Left cardiac atrium (tissue), 4 donors: Measurements from ENCODE around the gene EPHA7. TPM values are rescaled to one million over a fixed set of nuclear protein-coding genes. Genes with fewer than 3 reads are reported as not detected.
A peak's percentile ranks its signal among the peaks of the same experiment; 100 is the strongest.

Experiments used
- ATAC-seq, 2 donors: fragments of 200-7000 bp; cut with Tn5 transposase; one replicate each; pipeline ENCODE4 v1.9.1; 2020; ENCODE audit warnings: mild to moderate bottlenecking in 2 of 2, moderate library complexity in 2 of 2
- DNase-seq: peaks from one replicate; pipeline ENCODE4 v3.0.0-alpha.2; 2020
- intact Hi-C, 2 donors: fragments of 100-400 bp; cut with DNase I; formaldehyde crosslinking; loops; one replicate each; pipeline versions ENCODE4 v1.14.1 to v1.15.1; 2022 to 2023
- total RNA-seq, 2 donors: library from RNA; stranded (reverse); fragmentation: NEBNext Ultra II Directional; extraction: Animal tissue kit (Norgen Biotek cat#: 25700); gene quantifications; one replicate each; pipeline ENCODE4 v1.2.1, GENCODE V29; 2021
- donor health status: DM: no; HTN: yes; CAD: no.
- donor health status: DM: no; HTN: yes; CAD: no; lungs with severe emphysema.
- donor health status: DM: yes; HTN: yes; CAD: no.
- donor health status: Dilated cardiomyopathy.

Gene EPHA7
- total RNA-seq, 2 donors from 2014 or later = 6.7 to 9.8 TPM

- intact Hi-C loops = no loop called here
- DNase-seq (no peak), ATAC-seq (no peak)
Measured at GRCh38 chr6:93337772-93338394, 81.5 kb downstream of the EPHA7 start.

GRCh38 chr6:93337014-93337413 is 82.3 kb downstream of the EPHA7 start:
- intact Hi-C loops = no loop called here
- DNase-seq = no peak
- ATAC-seq = no peak

GRCh38 chr6:93329301-93330000 is 89.9 kb downstream of the EPHA7 start:
- intact Hi-C loops = no loop called here
- DNase-seq (no peak), ATAC-seq (no peak)

GRCh38 chr6:93327857-93328256 is 91.5 kb downstream of the EPHA7 start:
- ATAC-seq = peak; percentile 63 to 71
- intact Hi-C loops = no loop called here
- DNase-seq = no peak

- DNase-seq = no peak
- ATAC-seq = no peak
- intact Hi-C loops = no loop called here
Measured at GRCh38 chr6:93325761-93326160, 93.6 kb downstream of the EPHA7 start.

- ATAC-seq (no peak), DNase-seq (no peak)
- intact Hi-C loops = no loop called here
Measured at GRCh38 chr6:93323630-93324029, 95.7 kb downstream of the EPHA7 start.

- intact Hi-C loops = no loop called here
- ATAC-seq (no peak), DNase-seq (no peak)
Measured at GRCh38 chr6:93322651-93323050, 96.7 kb downstream of the EPHA7 start.

GRCh38 chr6:93319304-93319703 is 100.1 kb downstream of the EPHA7 start:
- intact Hi-C loops = no loop called here
- ATAC-seq = no peak
- DNase-seq = no peak

- no peak for ATAC-seq
Measured at GRCh38 chr6:93318121-93318520, 101.2 kb downstream of the EPHA7 start.

GRCh38 chr6:93317592-93317991 is 101.8 kb downstream of the EPHA7 start:
- no peak for ATAC-seq
- intact Hi-C loops = no loop called here
- no peak for DNase-seq

More at GRCh38 chr6:93318121-93318520, 101.2 kb downstream of the EPHA7 start:
- no peak for DNase-seq
- intact Hi-C loops = no loop called here

GRCh38 chr6:93307505-93308409 is 111.6 kb downstream of the EPHA7 start:
- ATAC-seq = no peak
- no peak for DNase-seq
- intact Hi-C loops = no loop called here

GRCh38 chr6:93305088-93305487 is 114.3 kb downstream of the EPHA7 start:
- intact Hi-C loops = no loop called here
- ATAC-seq = no peak
- no peak for DNase-seq

GRCh38 chr6:93304505-93304904 is 114.9 kb downstream of the EPHA7 start:
- ATAC-seq = no peak
- DNase-seq = no peak
- intact Hi-C loops = no loop called here

- intact Hi-C loops = no loop called here
- DNase-seq (no peak), ATAC-seq (no peak)
Measured at GRCh38 chr6:93300661-93301060, 118.7 kb downstream of the EPHA7 start.

GRCh38 chr6:93299622-93300021 is 119.7 kb downstream of the EPHA7 start:
- intact Hi-C loops = no loop called here
- DNase-seq (no peak), ATAC-seq (no peak)

GRCh38 chr6:93295631-93296030 is 123.7 kb downstream of the EPHA7 start:
- DNase-seq = no peak
- ATAC-seq = no peak
- intact Hi-C loops = no loop called here

GRCh38 chr6:93294879-93295278 is 124.5 kb downstream of the EPHA7 start:
- DNase-seq (no peak), ATAC-seq (no peak)
- intact Hi-C loops = no loop called here

GRCh38 chr6:93293872-93294271 is 125.5 kb downstream of the EPHA7 start:
- DNase-seq (no peak), ATAC-seq (no peak)
- intact Hi-C loops = no loop called here

GRCh38 chr6:93293460-93293859 is 125.9 kb downstream of the EPHA7 start:
- intact Hi-C loops = no loop called here
- DNase-seq (no peak), ATAC-seq (no peak)

GRCh38 chr6:93282521-93283031 is 136.8 kb downstream of the EPHA7 start:
- intact Hi-C loops = no loop called here
- DNase-seq (peak; percentile 17), ATAC-seq (no peak)
